Muscle layer of colon (tissue), 2 donors: ENCODE results near the gene PACSIN1.

Experiments
- H3K27ac ChIP-seq: one replicate; pipeline ENCODE4 v1.7.0; 2013; ENCODE audit warnings: low read depth, mild to moderate bottlenecking, low read length, moderate library complexity
- H3K27me3 ChIP-seq, 2 donors: one replicate each; pipeline ENCODE4 v1.7.0; 2013; ENCODE audit warnings: low read length in 2 of 2, mild to moderate bottlenecking in 2 of 2; ENCODE audit not compliant: insufficient read depth in 2 of 2, control insufficient read depth in 1 of 2
- H3K36me3 ChIP-seq: one replicate; pipeline ENCODE4 v1.7.0; 2013; ENCODE audit warnings: mild to moderate bottlenecking, low read length; ENCODE audit not compliant: insufficient read depth
- H3K4me1 ChIP-seq: one replicate; pipeline ENCODE4 v1.7.0; 2013; ENCODE audit warnings: mild to moderate bottlenecking, low read length; ENCODE audit not compliant: insufficient read depth
- H3K4me3 ChIP-seq, 2 donors: one replicate each; pipeline ENCODE4 v1.7.0; 2013; ENCODE audit warnings: low read length in 2 of 2, low read depth in 1 of 2, mild to moderate bottlenecking in 1 of 2, moderate library complexity in 1 of 2
- H3K9ac ChIP-seq: one replicate; pipeline ENCODE4 v1.7.0; 2013; ENCODE audit warnings: low read length
- H3K9me3 ChIP-seq: one replicate; pipeline ENCODE4 v1.7.0; 2013; ENCODE audit warnings: mild to moderate bottlenecking, low read length
- donor health status: abdominal sarcoma.
- donor health status: Adenocarcinoma of cecum.

Gene PACSIN1

DNA sequence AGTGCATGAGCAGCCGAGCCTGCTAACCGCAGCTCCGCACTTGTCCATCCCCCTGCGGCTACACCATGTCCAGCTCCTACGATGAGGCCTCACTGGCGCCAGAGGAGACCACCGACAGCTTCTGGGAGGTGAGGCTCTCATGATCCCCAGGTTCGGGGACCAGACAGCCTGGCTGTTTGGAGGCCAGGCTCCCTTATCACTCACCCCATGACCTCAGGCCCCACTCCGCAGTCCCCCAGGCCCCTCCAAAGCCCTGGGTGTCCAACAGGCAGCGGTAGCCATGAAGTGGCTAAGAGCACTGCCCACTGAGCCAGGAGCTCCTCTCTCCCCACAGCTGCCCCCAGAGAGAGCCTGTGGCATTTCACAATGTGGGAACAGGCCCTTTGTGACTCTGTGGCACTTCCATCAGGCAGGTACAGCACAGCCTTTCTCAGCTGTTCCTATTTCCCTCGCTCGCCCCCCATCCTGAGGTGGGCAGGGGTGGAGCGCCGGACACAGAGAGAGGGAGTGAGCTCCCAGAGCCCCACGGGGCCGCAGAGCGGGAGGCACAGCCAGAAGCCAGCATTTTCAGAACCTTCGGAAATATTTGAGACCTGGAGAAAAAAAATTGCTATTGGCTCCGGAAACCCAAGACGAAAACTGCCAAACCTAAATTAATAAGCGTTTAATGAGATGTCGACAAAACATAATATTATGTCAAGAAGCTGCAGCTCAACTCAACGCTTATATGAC lies 60.5 kb downstream of the PACSIN1 start:
- Histone ChIP-seq H3K9me3 (no peaks in the 10 kb centered on the region), H3K4me1 (peaks cover 7% of the 10 kb centered on the region), H3K36me3 (no peaks in the 10 kb centered on the region), H3K27ac (peak overlapping the region; percentile 32), H3K9ac (peak overlapping the region; percentile 50), H3K4me3 (no peak overlapping the region), H3K27me3 (no peaks in the 10 kb centered on the region)

- Histone ChIP-seq H3K36me3 (no peaks in the 10 kb centered on the region), H3K9me3 (no peaks in the 10 kb centered on the region), H3K27me3 (no peaks in the 10 kb centered on the region), H3K9ac (peak overlapping the region; percentile 50), H3K4me3 (no peak overlapping the region), H3K4me1 (peaks cover 7% of the 10 kb centered on the region), H3K27ac (peak overlapping the region; percentile 32)
Observed at GRCh38 chr6:34526992-34527728, 61.3 kb downstream of the PACSIN1 start.

DNA sequence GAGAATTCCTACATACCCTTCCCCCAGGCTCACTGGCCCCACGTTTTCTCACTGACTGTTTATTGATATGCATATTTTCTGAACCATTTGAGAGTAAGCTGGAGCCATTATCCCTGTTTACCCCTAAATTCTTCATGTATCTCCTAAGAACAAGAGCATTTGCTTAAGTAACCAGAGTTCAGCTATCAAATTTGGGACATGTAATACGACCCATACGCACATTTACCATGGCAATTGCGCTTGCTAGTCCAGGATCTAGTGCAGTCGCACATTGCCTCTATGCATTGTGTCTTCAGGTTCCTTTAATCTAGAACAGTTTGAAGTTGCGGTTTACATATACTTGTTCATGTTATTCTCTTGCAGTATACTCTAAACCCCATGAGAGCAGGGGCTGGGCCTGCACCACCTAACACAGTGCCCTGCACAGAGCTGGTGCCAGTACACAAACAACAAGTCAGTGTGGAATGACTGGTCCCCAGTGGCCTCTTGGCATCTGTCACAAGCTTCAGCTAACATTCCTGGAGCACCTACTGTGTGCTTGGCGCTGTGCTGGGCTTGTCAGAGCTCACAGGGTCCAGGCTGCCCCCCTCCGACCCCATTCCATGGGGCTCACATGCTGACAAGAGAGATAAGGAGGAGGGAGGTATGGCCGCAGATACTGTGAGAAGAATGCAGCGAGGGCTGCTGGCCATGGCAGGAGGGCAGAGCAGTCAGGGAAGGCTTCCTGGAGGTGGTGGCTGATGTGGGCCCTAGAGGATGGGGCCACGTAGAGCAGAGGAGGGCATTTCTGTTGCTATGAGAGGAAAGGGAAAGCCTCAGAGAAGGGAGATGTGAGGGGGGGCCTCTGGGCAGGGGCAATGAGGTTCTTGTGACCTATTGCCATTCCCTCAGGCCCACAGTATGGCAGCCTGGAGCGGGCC lies 62.1 kb downstream of the PACSIN1 start:
- no peaks in the 10 kb centered on the region for H3K36me3 ChIP-seq

GRCh38 chr6:34528996-34529664 lies 63.3 kb downstream of the PACSIN1 start:
- Histone ChIP-seq H3K27ac (no peak overlapping the region), H3K4me3 (no peak overlapping the region)

More for the DNA sequence above, 62.1 kb downstream of the PACSIN1 start:
- H3K9me3 ChIP-seq = no peaks in the 10 kb centered on the region
- H3K27me3 ChIP-seq = no peaks in the 10 kb centered on the region
- H3K9ac ChIP-seq = no peak overlapping the region
- H3K4me1 ChIP-seq = peaks cover 7% of the 10 kb centered on the region
- no peak overlapping the region for H3K4me3 ChIP-seq
- H3K27ac ChIP-seq = no peak overlapping the region

GRCh38 chr6:34529665-34530327 lies 63.9 kb downstream of the PACSIN1 start:
- no peak overlapping the region for H3K9ac ChIP-seq
- no peak overlapping the region for H3K4me3 ChIP-seq
- no peaks in the 10 kb centered on the region for H3K27me3 ChIP-seq
- no peaks in the 10 kb centered on the region for H3K9me3 ChIP-seq
- H3K27ac ChIP-seq = no peak overlapping the region
- peaks cover 7% of the 10 kb centered on the region for H3K4me1 ChIP-seq
- H3K36me3 ChIP-seq = no peaks in the 10 kb centered on the region

More at GRCh38 chr6:34528996-34529664, 63.3 kb downstream of the PACSIN1 start:
- Histone ChIP-seq H3K27me3 (no peaks in the 10 kb centered on the region), H3K9me3 (no peaks in the 10 kb centered on the region), H3K4me1 (peaks cover 7% of the 10 kb centered on the region), H3K9ac (no peak overlapping the region), H3K36me3 (no peaks in the 10 kb centered on the region)

GRCh38 chr6:34530753-34531365 lies 65.0 kb downstream of the PACSIN1 start:
- no peaks in the 10 kb centered on the region for H3K36me3 ChIP-seq
- H3K4me3 ChIP-seq = no peak overlapping the region
- no peak overlapping the region for H3K27ac ChIP-seq
- H3K4me1 ChIP-seq = peaks cover 7% of the 10 kb centered on the region
- H3K27me3 ChIP-seq = no peaks in the 10 kb centered on the region
- H3K9me3 ChIP-seq = no peaks in the 10 kb centered on the region
- no peak overlapping the region for H3K9ac ChIP-seq

DNA sequence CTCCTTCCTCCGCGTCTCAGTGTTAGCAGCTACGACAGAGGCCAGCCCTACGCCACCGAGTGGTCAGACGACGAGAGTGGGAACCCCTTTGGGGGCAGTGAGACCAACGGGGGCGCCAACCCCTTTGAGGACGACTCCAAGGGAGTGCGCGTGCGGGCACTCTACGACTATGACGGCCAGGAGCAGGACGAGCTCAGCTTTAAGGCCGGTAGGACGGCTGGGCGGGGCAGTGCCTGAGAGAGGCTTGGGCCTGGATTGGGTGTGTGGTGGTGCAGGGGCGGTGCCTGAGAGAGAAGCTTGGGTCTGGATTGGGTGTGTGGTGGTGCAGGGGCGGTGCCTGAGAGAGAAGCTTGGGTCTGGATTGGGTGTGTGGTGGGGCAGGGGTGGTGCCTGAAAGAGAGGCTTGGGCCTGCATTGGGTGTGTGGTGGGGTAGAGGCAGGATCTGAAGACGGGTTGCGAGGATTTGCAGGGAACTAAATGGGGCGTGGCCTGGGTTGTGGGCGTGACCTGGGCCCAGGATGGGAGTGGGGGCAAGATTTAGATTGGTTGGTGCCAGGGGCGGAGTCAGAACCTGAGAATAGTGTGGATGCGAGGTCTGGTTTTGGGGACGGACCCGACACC lies 65.8 kb downstream of the PACSIN1 start:
- Histone ChIP-seq H3K27ac (no peak overlapping the region), H3K27me3 (no peaks in the 10 kb centered on the region), H3K4me1 (peaks cover 1% of the 10 kb centered on the region), H3K9me3 (no peaks in the 10 kb centered on the region), H3K4me3 (peak overlapping the region in 1 of 2 donors; percentile 27), H3K36me3 (no peaks in the 10 kb centered on the region), H3K9ac (no peak overlapping the region)

GRCh38 chr6:34532230-34532629 lies 66.4 kb downstream of the PACSIN1 start:
- H3K9me3 ChIP-seq = no peaks in the 10 kb centered on the region
- no peak overlapping the region for H3K9ac ChIP-seq
- no peaks in the 10 kb centered on the region for H3K36me3 ChIP-seq
- H3K27me3 ChIP-seq = no peaks in the 10 kb centered on the region
- H3K27ac ChIP-seq = no peak overlapping the region
- peak overlapping the region in 1 of 2 donors; percentile 27 for H3K4me3 ChIP-seq
- no peaks in the 10 kb centered on the region for H3K4me1 ChIP-seq

DNA sequence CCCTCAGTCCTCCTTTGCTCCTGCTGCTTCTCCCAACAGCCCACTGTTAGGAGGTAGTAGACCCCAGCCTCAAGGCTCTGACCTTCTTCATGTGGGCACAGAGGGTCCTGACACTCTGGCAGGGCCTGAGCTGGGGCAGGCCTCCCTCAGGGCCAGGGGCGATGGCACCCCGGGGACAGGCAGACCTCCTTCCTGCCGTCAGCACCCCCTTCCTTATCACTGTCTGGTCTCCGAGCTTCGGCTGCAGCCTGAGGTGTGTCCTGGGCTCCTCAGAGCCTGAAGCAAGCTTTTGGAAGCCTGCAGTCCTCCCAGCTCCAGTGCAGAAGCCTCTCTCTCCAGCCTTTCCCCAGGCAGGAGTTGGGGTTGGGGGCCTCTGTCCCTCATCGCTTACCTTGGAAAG lies 68.3 kb downstream of the PACSIN1 start:
- Histone ChIP-seq H3K27me3 (no peaks in the 10 kb centered on the region), H3K36me3 (no peaks in the 10 kb centered on the region), H3K4me3 (no peak overlapping the region), H3K9me3 (no peaks in the 10 kb centered on the region), H3K9ac (no peak overlapping the region), H3K4me1 (no peaks in the 10 kb centered on the region), H3K27ac (no peak overlapping the region)

DNA sequence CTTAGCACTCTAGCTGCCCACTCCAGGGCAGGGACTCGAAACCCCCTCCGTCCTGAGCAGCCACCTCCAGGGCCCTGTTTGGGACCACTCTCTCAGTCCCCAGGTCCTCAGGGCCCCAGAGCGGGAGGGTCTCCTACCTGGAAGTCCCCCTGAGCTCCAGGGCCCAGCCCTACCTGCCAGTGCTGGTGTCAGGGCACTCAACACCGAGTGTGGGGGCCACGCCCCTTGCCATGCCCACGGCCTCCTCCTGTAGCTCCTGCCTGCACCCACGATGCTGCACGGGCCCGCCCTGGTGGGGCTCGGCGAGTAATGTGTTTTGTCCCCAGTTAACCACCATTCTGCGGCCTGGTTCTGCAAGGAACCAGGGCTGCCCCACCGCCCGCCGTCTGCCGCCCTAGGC lies 68.8 kb downstream of the PACSIN1 start:
- Histone ChIP-seq H3K9me3 (no peaks in the 10 kb centered on the region), H3K4me3 (no peak overlapping the region), H3K27ac (no peak overlapping the region), H3K4me1 (no peaks in the 10 kb centered on the region), H3K27me3 (no peaks in the 10 kb centered on the region), H3K36me3 (no peaks in the 10 kb centered on the region), H3K9ac (no peak overlapping the region)
